Measurements from ENCODE around the gene FUNDC2. TPM values are rescaled to one million over a fixed set of nuclear protein-coding genes. Genes with fewer than 3 reads are reported as not detected.

The FUNDC2 gene
- total RNA-seq (53.3 TPM in 2 replicates), polyA plus RNA-seq (65.6 and 80.8 TPM in 2 replicates), polyA minus RNA-seq (28.9 and 47.9 TPM in 2 replicates), Bru-seq, nascent RNA (percentile 65 among the genes with signal in this experiment), BruChase-seq, experiment 1, labeled RNA remaining after a 6-hour chase (percentile 59 among the genes with signal in this experiment), BruChase-seq, experiment 2, labeled RNA remaining after a 2-hour chase (percentile 53 among the genes with signal in this experiment)
- 71.1 and 87.6 TPM in 2 replicates for polyA plus RNA-seq (2011; cell fraction: cytosol; rRNA removed)
- 34.6 and 36.1 TPM in 2 replicates for polyA plus RNA-seq (2011; cell fraction: nucleus; rRNA removed)
- polyA plus RNA-seq (2012) = 68.5 and 75.6 TPM in 2 replicates
- 23.7 TPM for polyA minus RNA-seq (2011; cell fraction: cytosol; rRNA and poly(A)+ RNA removed)
- polyA minus RNA-seq (2011; cell fraction: nucleus; rRNA and poly(A)+ RNA removed) = 17.1 and 21.3 TPM in 2 replicates
- long read RNA-seq, full-length matches to known transcripts = 113 of 122 reads
- long read RNA-seq, partial matches to known transcripts = 3 of 122 reads
- long read RNA-seq, other reads (novel, unspliced or antisense) = 6 of 122 reads

- ChIA-PET POLR2A (no interaction called here), CTCF (interaction anchor here (0.6 to 1.5 kb wide), 9 partner anchors 9 to 190 kb away, joined by 3 to 8 read pairs (median 4); partner anchors contain the start of gene VBP1)
- Histone ChIP-seq H4K20me1 (replicated peaks; ENCODE audit: control insufficient read depth, extremely low read depth, insufficient read depth, low read length) (no peaks in the 10 kb centered on the region), H3K4me2 (ENCODE audit: insufficient read depth, low read length) (peak within 1 kb of the TSS; percentile 91), H2AFZ (ENCODE audit: low read depth, low read length) (peak within 1 kb of the TSS; percentile 57), H3K4me3 (replicated peaks in 1 of 3; ENCODE audit: insufficient read depth in 1 of 3, low read depth in 1 of 3, low read length in 3 of 3) (peak within 1 kb of the TSS; percentile 61 to 96 (median 82)), H3K9me1 (replicated peaks; ENCODE audit: control insufficient read depth, extremely low read depth, insufficient read depth, low read length) (no peaks in the 10 kb centered on the region), H3K36me3 (ENCODE audit: control insufficient read depth in 2 of 2, extremely low read depth in 1 of 2, insufficient read depth in 2 of 2, low read length in 2 of 2) (no peaks in the 10 kb centered on the region), H3K27ac (ENCODE audit: insufficient read depth, low read depth, low read length) (peak within 1 kb of the TSS; percentile 96), H3K4me1 (ENCODE audit: control insufficient read depth, extremely low read depth, insufficient read depth, low read length) (no peaks in the 10 kb centered on the region), H3K79me2 (ENCODE audit: control insufficient read depth, insufficient read depth, low read length) (peaks cover 10% of the 10 kb centered on the region), H3K9ac (replicated peaks; ENCODE audit: extremely low read depth, insufficient read depth, low read length) (peak within 1 kb of the TSS; percentile 95), H3K9me3 (replicated peaks; ENCODE audit: control insufficient read depth, insufficient read depth, low read length) (no peaks in the 10 kb centered on the region), H3K27me3 (ENCODE audit: control insufficient read depth in 2 of 2, insufficient read depth in 2 of 2, low read length in 2 of 2) (peaks cover 2% of the 10 kb centered on the region in 2 experiments)
- intact Hi-C loops (cut with micrococcal nuclease) = loop anchor here (1.0 to 5.0 kb wide), 3 partner anchors 44 to 190 kb away; partner anchors contain the start of genes BRCC3, CMC4, MTCP1 and VBP1
- TF ChIP-seq GATA2 (IDR thresholded peaks at IDR 0.05; ENCODE audit: insufficient read depth, insufficient read length, low read depth, low read length) (no peak), JUN (IDR thresholded peaks at IDR 0.05; ENCODE audit: borderline replicate concordance, insufficient read depth, insufficient read length, low read depth) (no peak), FOS (IDR thresholded peaks at IDR 0.05; ENCODE audit: borderline replicate concordance, insufficient read depth, low read length) (no peak), POLR2AphosphoS5 (IDR thresholded peaks at IDR 0.05; ENCODE audit: insufficient read depth, low read depth, low read length) (peak; percentile 61), MYC (IDR thresholded peaks at IDR 0.05; ENCODE audit: low read depth, low read length) (no peak), MAX (IDR thresholded peaks at IDR 0.05; ENCODE audit: insufficient read depth, insufficient read length) (peak; percentile 67)
- TF ChIP-seq, protein P1, sequence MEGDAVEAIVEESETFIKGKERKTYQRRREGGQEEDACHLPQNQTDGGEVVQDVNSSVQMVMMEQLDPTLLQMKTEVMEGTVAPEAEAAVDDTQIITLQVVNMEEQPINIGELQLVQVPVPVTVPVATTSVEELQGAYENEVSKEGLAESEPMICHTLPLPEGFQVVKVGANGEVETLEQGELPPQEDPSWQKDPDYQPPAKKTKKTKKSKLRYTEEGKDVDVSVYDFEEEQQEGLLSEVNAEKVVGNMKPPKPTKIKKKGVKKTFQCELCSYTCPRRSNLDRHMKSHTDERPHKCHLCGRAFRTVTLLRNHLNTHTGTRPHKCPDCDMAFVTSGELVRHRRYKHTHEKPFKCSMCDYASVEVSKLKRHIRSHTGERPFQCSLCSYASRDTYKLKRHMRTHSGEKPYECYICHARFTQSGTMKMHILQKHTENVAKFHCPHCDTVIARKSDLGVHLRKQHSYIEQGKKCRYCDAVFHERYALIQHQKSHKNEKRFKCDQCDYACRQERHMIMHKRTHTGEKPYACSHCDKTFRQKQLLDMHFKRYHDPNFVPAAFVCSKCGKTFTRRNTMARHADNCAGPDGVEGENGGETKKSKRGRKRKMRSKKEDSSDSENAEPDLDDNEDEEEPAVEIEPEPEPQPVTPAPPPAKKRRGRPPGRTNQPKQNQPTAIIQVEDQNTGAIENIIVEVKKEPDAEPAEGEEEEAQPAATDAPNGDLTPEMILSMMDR (IDR thresholded peaks at IDR 0.05; ENCODE audit: extremely low read depth in 1 of 2, insufficient read depth in 1 of 2, low read depth in 1 of 2, low read length in 2 of 2) = no peak
- peak; percentile 94 for FAIRE-seq
- no TSS peak for BruUV-seq (replicated peaks)
- DNase-seq (ENCODE audit: low read depth, low spot score) = peak; percentile 94
- dilution Hi-C loops (cut with MboI; ENCODE audit: extremely low pct_ligation_motif_present, low sequenced_read_pairs) = no loop called here
These were observed at the start of gene FUNDC2 for GRCh38 chrX:155026727-155027508. Gene FUNDC2, plus strand, starts transcription at chrX:155026844. Its CDS starts 95 bp downstream, at chrX:155026939.

Data from endothelial cell of umbilical vein (primary cell).